SK-N-MC (cell line): ENCODE data around the gene ITPR3.
A peak's percentile ranks its signal among the peaks of the same experiment; 100 is the strongest.

ENCODE experiments used
- DNase-seq: peaks from one replicate; pipeline ENCODE4 v3.0.0-alpha.2; 2011; ENCODE audit warnings: low read depth, low spot score
- H3K27ac ChIP-seq: fragments of 200-600 bp; sonication (generic); 2 replicates; pipeline ENCODE4 v1.5.1; 2016; ENCODE audit warnings: mixed run types
- H3K36me3 ChIP-seq: fragments of 200-600 bp; sonication (generic); 2 replicates; pipeline ENCODE4 v1.6.1; 2017; ENCODE audit warnings: antibody characterized with exemption, low read length, mixed read lengths; ENCODE audit not compliant: insufficient read depth
- H3K4me3 ChIP-seq: fragments of 200-600 bp; sonication (generic); 2 replicates; pipeline ENCODE4 v1.5.1; 2016
- H3K9ac ChIP-seq: fragments of 200-600 bp; sonication (generic); 2 replicates; pipeline ENCODE4 v1.8.0; 2017; ENCODE audit warnings: mixed run types, mixed read lengths; ENCODE audit not compliant: insufficient read length
- H3K9me3 ChIP-seq: fragments of 200-600 bp; sonication (generic); 2 replicates; pipeline ENCODE4 v1.6.1; 2017; ENCODE audit warnings: low read depth, mild to moderate bottlenecking, antibody characterized with exemption, low read length, moderate library complexity, mixed read lengths
- EZH2 ChIP-seq: fragments of 200-600 bp; sonication (generic); IDR thresholded peaks from one replicate; pipeline ENCODE4 v1.6.1; 2017; ENCODE audit warnings: antibody characterized with exemption
- FOXP2 ChIP-seq: optimal IDR thresholded peaks from 2 replicates; pipeline ENCODE3; 2011; ENCODE audit warnings: mild to moderate bottlenecking, moderate library complexity; ENCODE audit not compliant: insufficient read depth; ENCODE audit errors: extremely low read length, control extremely low read depth
- POLR2AphosphoS5 ChIP-seq: IDR thresholded peaks from 2 replicates; pipeline ENCODE4 v1.6.1; 2012; ENCODE audit warnings: mild to moderate bottlenecking, low read depth, low read length, borderline replicate concordance

The ITPR3 gene

DNA sequence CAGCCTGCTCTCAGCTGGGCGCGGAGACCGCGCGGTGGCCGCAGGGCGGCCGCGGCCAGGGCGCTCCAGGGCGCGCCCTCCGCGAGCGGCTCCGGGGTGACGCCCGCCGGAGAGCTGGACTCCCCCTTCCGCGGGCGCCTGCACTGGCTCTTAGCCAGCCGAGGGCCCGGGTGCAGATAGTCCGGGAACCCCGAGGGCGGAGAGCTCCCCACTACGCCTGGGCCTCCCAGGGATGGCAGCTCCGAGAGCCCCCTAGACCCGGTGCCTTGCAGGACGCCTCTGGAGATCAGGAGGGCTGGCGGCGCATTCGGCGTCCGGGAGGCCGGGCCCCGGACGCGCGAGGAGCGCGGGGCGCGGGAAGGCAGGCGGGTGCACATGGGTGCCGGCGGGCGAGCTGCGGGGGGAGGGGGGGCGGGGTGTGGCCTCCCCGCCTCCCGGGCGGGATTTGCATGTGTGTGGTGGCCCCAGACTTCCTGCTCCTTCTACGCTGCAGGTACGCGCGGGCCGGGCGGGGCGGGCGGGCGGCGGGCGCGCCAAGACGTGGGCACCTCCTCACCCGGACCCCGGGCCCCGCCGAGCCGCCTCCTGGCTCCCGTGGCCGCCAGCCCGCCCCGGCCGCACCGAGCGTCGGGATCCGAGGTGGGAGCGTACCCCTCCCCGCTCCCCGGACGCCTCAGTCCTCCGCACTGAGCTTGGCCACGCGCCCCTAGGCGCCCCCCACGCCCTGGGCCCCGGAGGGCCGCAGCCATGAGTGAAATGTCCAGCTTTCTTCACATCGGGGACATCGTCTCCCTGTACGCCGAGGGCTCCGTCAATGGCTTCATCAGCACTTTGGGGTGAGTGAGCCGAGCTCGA, at the start of gene ITPR3:
Gene ITPR3, plus strand, starts transcription at position 467 of the 855 bp plus-strand sequence. Its CDS starts 281 bp downstream, at position 748.
- Histone ChIP-seq H3K27ac (peak within 1 kb of the TSS; percentile 81), H3K9me3 (no peaks in the 10 kb centered on the region), H3K36me3 (no peaks in the 10 kb centered on the region), H3K9ac (peak within 1 kb of the TSS; percentile 77), H3K4me3 (peak within 1 kb of the TSS; percentile 90)
- DNase-seq = no peak
- no peak for TF ChIP-seq FOXP2
- TF ChIP-seq POLR2AphosphoS5 = peak; percentile 62; the same call in 1 of the 2 replicates

DNA sequence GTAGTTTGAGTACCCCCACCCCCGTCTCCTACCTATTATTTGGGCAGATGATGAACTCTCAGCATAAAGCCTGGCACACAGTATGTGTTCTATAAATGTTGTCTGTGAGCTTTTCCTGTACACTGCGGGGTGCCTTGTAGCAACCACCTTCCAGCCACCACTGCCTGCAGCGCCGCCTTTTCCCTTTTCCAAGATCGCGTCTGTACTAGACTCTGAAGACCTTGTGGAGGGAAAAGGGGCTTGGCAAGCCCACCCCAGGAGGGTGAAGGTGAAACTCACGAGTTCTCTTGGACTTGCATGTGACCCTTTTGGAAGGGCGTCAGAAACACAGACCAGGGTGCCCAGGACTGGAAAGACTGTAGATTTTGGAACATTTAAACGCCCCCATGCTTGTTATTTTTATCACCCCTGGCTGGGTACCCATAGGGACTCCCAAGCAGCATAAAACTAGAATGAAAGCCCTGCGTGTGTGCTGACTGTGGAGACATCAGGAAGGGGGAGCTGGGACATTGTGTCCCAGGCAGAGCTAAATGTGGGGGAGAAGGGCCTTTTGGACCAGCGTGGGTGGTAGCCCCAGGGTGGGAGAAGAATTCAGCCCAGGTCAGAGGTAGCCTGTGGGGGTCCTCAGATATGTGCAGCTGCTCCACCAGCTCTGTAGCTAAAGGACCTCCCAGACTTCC, 49.3 kb upstream of the ITPR3 start:
- DNase-seq = no peak
- no peak for TF ChIP-seq FOXP2
- TF ChIP-seq EZH2 = no peak
- no peak for TF ChIP-seq POLR2AphosphoS5
- H3K4me3 ChIP-seq = peak overlapping the region; percentile 85
- H3K9ac ChIP-seq = peak overlapping the region; percentile 66
- no peaks in the 10 kb centered on the region for H3K9me3 ChIP-seq
- peak overlapping the region; percentile 86 for H3K27ac ChIP-seq
- H3K36me3 ChIP-seq = peaks cover 4% of the 10 kb centered on the region; the same call in 1 of the 2 replicates

DNA sequence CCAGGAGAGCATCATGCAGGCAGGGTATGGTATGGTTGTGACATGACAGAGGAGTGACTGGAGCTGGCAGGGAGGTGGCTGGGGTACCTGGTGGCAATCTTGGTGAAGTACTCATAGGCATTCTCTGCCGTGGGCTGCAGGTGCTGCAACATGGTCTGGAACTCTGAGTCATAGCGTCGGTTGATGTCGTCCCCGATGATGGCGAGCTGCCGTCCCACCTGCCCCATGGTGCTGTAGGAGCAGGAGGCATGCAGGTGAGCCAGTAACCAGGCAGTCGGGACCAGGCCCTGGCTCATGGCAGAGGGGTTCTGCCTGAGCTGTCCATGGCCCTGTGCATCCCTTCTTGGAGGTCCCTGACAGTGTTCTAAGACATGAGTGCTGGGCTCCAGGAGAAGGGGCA, 45.9 kb upstream of the ITPR3 start:
- Histone ChIP-seq H3K36me3 (peaks cover 4% of the 10 kb centered on the region; the same call in 1 of the 2 replicates), H3K27ac (no peak overlapping the region), H3K9me3 (no peaks in the 10 kb centered on the region)

DNA sequence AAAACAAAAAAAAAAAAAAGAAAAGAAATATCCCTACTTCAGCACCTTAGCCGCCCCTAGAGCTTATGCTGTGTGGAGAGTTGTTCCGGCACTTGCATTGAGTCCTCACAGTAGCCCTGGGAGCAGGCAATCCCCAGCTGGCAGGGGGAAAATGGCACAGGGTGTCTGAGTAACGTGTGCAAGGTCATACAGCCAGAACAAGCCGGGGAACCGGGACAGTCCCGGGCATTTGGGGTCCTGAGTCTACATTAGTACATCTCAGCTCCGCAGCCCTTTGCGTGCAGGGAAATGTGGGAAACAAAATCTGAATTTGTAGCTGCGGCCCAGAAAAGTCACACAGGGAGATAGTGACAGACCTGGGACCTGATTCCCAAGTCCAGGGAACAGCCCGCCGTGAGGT, 44.5 kb upstream of the ITPR3 start:
- H3K27ac ChIP-seq = no peak overlapping the region
- no peak overlapping the region for H3K4me3 ChIP-seq
- H3K9me3 ChIP-seq = no peaks in the 10 kb centered on the region
- H3K9ac ChIP-seq = no peak overlapping the region
- peaks cover 4% of the 10 kb centered on the region; the same call in 1 of the 2 replicates for H3K36me3 ChIP-seq
- TF ChIP-seq POLR2AphosphoS5 = no peak
- no peak for TF ChIP-seq EZH2
- TF ChIP-seq FOXP2 = no peak
- DNase-seq = no peak

More for the DNA sequence above, 45.9 kb upstream of the ITPR3 start:
- no peak for TF ChIP-seq POLR2AphosphoS5
- Histone ChIP-seq H3K4me3 (no peak overlapping the region), H3K9ac (no peak overlapping the region)
- no peak for DNase-seq

DNA sequence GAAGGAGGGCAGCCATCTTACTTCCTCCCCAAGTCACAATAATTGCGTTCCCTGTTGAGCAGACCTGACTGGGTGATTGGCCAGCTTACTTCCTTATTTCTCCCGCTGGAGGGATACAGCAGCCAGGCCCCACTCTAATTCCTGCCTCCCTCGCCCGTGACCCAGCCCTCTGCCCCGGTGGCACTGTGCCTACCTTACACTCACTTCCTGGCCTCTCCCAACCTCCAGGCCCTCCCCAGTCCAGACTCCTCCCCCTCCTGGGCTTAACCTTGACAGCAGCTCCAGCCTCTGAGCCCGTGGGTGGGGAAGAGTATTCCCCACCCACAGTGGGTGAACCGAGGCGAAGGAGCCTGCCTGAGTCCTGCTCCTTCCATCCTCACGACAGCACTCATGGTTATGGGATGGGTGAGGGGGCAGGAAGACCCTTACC, 44.0 kb upstream of the ITPR3 start:
- Histone ChIP-seq H3K9ac (no peak overlapping the region), H3K36me3 (peaks cover 4% of the 10 kb centered on the region; the same call in 1 of the 2 replicates), H3K27ac (no peak overlapping the region), H3K4me3 (no peak overlapping the region), H3K9me3 (no peaks in the 10 kb centered on the region)
- TF ChIP-seq EZH2 (no peak), FOXP2 (no peak), POLR2AphosphoS5 (no peak)
- no peak for DNase-seq

DNA sequence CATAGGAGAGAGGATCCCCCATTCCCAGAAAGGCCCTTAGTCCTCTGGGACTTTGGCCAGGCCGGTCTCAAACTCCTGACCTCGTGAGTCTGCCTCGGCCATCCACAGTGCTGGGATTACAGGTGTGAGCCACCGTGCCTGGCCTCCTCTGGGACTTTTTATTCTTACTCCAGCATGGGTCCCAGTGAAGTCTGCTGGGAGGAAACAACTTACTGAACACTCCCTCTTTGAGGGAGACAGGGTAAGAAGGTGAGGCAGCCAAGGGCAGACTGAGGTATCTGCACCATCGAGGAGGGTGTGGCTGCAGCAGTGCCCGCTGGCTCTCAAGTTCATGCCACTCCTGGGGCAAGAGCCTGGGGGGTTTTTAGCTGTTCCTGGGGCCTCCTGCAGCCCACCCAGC, 43.4 kb upstream of the ITPR3 start:
- Histone ChIP-seq H3K9me3 (no peaks in the 10 kb centered on the region), H3K9ac (no peak overlapping the region), H3K27ac (no peak overlapping the region), H3K36me3 (peaks cover 4% of the 10 kb centered on the region; the same call in 1 of the 2 replicates), H3K4me3 (no peak overlapping the region)
- TF ChIP-seq FOXP2 = no peak
- TF ChIP-seq EZH2 = no peak
- no peak for TF ChIP-seq POLR2AphosphoS5
- no peak for DNase-seq

DNA sequence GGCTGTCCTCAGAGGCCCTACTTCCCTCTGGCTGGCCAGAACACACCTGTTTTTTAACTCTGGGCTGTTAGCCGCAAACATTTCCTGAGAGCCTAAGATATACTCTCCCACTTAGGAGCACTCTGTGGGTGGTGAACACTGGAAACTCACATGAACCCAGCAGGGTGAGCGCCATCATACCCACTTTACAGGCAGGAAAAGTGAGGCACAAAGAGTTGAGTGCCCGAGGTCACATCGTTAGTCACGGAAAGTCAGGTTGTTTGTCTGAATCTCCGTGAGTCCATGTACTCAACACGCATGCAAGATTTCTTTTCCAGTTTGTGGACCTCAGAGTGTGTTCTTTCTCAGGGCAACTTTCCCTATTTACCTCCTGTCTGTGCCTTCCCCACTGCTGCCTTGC, 43.0 kb upstream of the ITPR3 start:
- DNase-seq = no peak
- no peak for TF ChIP-seq FOXP2
- TF ChIP-seq POLR2AphosphoS5 = no peak
- no peak for TF ChIP-seq EZH2
- no peak overlapping the region for H3K4me3 ChIP-seq
- H3K9ac ChIP-seq = no peak overlapping the region
- H3K36me3 ChIP-seq = peaks cover 4% of the 10 kb centered on the region; the same call in 1 of the 2 replicates
- H3K9me3 ChIP-seq = no peaks in the 10 kb centered on the region
- H3K27ac ChIP-seq = no peak overlapping the region

DNA sequence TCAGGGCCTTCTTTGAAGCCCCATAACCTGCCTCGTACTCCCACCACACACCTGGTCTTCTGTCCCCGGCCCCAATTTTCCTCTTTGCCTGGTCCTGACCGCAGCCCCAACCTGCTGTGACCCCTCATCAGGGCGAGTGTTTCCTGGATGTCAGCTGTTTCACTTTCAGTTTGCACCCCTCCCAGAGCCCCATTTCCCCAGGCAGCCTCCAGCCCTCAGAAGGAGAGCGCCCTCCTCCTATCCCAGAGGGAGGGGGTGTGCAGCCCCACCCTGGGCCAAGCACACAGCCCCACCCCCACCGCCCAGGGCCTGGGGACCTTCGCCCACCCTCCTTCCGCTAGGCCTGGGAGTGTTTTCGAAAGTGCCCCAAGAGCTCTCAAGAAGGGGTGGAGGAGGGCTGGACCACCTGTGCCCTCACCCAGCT, 42.5 kb upstream of the ITPR3 start:
- TF ChIP-seq EZH2 = no peak
- Histone ChIP-seq H3K9me3 (no peaks in the 10 kb centered on the region), H3K4me3 (no peak overlapping the region), H3K27ac (no peak overlapping the region), H3K9ac (no peak overlapping the region), H3K36me3 (peaks cover 4% of the 10 kb centered on the region; the same call in 1 of the 2 replicates)
- DNase-seq = no peak
